ENCODE data around the gene COQ8B.
"Not testable (repeated sequence)": the region's sequence is repeated elsewhere in the genome, so short reads cannot be mapped to it uniquely, and the experiment has no call there.

Gene COQ8B

DNA sequence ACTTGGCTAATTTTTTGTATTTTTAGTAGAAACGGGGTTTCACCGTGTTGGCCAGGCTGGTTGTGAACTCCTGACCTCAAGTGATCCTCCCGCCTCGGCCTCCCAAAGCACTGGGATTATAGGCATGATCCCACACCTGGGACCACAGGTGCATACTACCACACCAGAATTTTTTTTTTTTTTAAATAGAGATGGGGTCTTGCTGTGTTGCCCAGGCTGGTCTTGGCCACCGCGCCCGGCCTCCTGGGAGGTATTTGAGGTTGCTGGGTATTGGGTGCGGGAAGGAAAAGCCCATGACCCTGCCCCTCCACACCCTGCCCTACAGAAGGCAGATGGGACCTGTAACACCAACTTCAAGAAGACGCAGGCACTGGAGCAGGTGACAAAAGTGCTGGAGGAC lies 20.0 kb upstream of the COQ8B start:
- Histone ChIP-seq H3K4me1 (ENCODE audit: insufficient read depth, low read length) (no peaks in the 10 kb centered on the region), H3K9me3 (ENCODE audit: control insufficient read depth, insufficient read depth, low read length) (no peaks in the 10 kb centered on the region), H3K36me3 (ENCODE audit: insufficient read depth, low read length) (peaks cover 5% of the 10 kb centered on the region), H3K9ac (ENCODE audit: low read depth, low read length) (no peak overlapping the region)

- Histone ChIP-seq H3K9ac (ENCODE audit: low read depth, low read length) (no peak overlapping the region), H3K36me3 (ENCODE audit: insufficient read depth, low read length) (peaks cover 5% of the 10 kb centered on the region), H3K4me1 (ENCODE audit: insufficient read depth, low read length) (no peaks in the 10 kb centered on the region), H3K9me3 (ENCODE audit: control insufficient read depth, insufficient read depth, low read length) (no peaks in the 10 kb centered on the region)
Observed at GRCh38 chr19:40735013-40735771, 18.5 kb upstream of the COQ8B start.

DNA sequence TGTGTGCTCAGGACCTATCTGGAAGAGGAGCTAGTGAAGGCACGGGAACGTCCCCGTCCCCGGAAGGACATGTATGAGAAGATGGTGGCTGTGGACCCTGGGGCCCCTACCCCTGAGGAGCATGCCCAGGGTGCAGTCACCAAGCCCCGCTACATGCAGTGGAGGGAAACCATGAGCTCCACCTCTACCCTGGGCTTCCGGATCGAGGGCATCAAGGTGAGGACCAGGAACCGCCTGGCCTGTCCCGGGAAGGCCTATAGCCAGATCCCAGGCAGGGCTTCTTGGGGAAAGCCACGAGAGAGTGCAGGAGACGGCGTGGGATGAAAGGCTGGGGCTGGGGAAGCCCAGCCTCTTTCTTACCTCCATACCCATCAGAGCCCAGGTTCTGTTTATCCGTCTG lies 16.5 kb upstream of the COQ8B start:
- peaks cover 5% of the 10 kb centered on the region for H3K36me3 ChIP-seq (ENCODE audit: insufficient read depth, low read length)
- no peaks in the 10 kb centered on the region for H3K4me1 ChIP-seq (ENCODE audit: insufficient read depth, low read length)
- H3K9me3 ChIP-seq (ENCODE audit: control insufficient read depth, insufficient read depth, low read length), result no peaks in the 10 kb centered on the region
- H3K9ac ChIP-seq (ENCODE audit: low read depth, low read length), result no peak overlapping the region

- not testable (repeated sequence) for H3K9ac ChIP-seq (ENCODE audit: low read depth, low read length); H3K4me1 ChIP-seq (ENCODE audit: insufficient read depth, low read length); H3K9me3 ChIP-seq (ENCODE audit: control insufficient read depth, insufficient read depth, low read length)
- H3K36me3 ChIP-seq (ENCODE audit: insufficient read depth, low read length), result peaks cover 10% of the 10 kb centered on the region
Observed at GRCh38 chr19:40732304-40732703, 15.6 kb upstream of the COQ8B start.

GRCh38 chr19:40730065-40730464 lies 13.4 kb upstream of the COQ8B start:
- H3K36me3 ChIP-seq (ENCODE audit: insufficient read depth, low read length); H3K9me3 ChIP-seq (ENCODE audit: control insufficient read depth, insufficient read depth, low read length); H3K4me1 ChIP-seq (ENCODE audit: insufficient read depth, low read length); H3K9ac ChIP-seq (ENCODE audit: low read depth, low read length): not testable (repeated sequence)

DNA sequence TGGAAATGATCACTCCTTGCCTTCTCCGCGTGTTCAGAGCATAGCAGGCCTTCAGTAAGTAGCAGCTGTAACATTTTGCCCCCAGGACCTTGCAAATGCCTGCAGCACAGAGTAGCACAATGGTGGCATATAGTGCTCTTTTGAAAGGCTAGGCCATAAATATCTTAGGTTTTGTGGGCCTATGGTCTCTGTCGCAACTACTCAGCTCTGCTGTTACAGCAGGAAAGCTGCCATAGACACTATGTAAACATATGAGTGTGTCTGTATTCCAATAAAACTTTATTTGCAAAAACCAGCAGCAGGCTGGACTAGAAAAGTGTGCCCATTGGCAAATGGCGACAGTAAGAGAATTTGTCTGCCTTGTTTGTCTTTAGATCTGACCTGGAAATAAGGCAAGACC lies 9.6 kb upstream of the COQ8B start:
- Histone ChIP-seq H3K4me1 (ENCODE audit: insufficient read depth, low read length) (no peaks in the 10 kb centered on the region), H3K9ac (ENCODE audit: low read depth, low read length) (no peak overlapping the region), H3K9me3 (ENCODE audit: control insufficient read depth, insufficient read depth, low read length) (no peaks in the 10 kb centered on the region), H3K36me3 (ENCODE audit: insufficient read depth, low read length) (peaks cover 5% of the 10 kb centered on the region)

DNA sequence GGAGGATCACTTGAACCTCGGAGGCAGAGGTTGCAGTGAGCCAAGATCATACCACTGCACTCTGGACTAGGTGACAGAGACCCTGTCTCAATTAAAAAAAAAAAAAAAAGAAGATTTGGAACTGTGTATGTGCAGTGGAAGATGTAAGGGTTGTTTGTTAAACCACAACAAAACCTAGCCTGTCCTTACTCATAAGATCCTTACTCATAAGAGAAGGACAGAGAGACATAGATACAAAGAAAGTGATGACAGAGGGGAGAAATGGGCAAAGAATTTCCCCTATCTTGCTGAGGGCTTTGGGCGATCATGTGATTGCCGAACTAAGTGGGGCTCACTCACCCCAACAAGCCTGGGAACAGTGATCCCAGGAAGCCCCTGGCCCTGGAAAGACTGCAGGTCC lies 8.2 kb upstream of the COQ8B start:
- H3K4me1 ChIP-seq (ENCODE audit: insufficient read depth, low read length), result no peaks in the 10 kb centered on the region
- no peak overlapping the region for H3K9ac ChIP-seq (ENCODE audit: low read depth, low read length)
- H3K9me3 ChIP-seq (ENCODE audit: control insufficient read depth, insufficient read depth, low read length), result no peaks in the 10 kb centered on the region
- peaks cover 5% of the 10 kb centered on the region for H3K36me3 ChIP-seq (ENCODE audit: insufficient read depth, low read length)

DNA sequence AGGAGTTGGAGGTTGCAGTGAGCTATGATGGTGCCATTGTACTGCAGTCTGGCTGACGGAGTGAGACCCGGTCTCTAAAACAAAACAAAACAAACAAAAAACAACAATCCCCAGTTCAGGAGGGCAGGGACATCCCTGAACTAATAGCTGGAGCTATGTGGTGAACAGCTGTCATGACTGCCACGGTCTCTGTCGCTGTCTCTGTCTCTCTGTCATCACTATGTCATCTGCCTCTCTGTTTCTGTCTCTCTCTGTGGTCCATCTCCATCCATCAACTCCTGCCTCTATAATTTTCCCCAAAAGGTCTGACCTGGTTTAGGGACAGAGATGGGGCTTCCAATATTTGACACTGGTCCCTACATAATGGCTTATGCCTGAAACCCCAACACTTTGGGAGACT lies 7.6 kb upstream of the COQ8B start:
- Histone ChIP-seq H3K36me3 (ENCODE audit: insufficient read depth, low read length) (peaks cover 5% of the 10 kb centered on the region), H3K9ac (ENCODE audit: low read depth, low read length) (no peak overlapping the region), H3K4me1 (ENCODE audit: insufficient read depth, low read length) (no peaks in the 10 kb centered on the region), H3K9me3 (ENCODE audit: control insufficient read depth, insufficient read depth, low read length) (no peaks in the 10 kb centered on the region)

DNA sequence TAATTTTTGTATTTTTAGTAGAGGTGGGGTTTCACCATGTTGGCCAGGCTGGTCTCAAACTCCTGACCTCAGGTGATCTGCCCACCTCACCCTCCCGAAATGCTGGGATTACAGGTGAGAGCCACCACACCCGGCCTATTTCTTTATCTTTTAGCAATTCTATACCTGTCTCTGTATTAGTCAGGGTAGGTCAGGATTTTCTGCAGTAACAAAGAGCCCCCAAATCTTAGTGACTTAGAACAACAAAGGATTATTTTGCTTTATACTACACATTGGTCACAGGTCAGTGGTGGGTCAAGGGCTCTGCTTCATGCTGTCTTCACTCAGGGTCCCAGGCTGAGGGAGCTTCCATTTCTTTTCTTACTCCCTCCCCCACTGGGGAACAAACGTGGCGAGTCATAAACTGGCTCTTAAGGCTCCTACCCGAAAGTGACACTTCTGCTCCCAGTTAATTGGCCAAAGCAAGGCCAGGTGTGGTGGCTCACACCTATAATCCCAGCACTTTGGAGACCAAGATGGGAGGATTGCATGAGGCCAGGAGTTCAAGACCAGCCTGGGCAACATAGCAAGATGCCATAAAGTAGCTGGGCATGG lies 7.1 kb upstream of the COQ8B start:
- Histone ChIP-seq H3K9me3 (ENCODE audit: control insufficient read depth, insufficient read depth, low read length) (no peaks in the 10 kb centered on the region), H3K4me1 (ENCODE audit: insufficient read depth, low read length) (no peaks in the 10 kb centered on the region), H3K36me3 (ENCODE audit: insufficient read depth, low read length) (peaks cover 5% of the 10 kb centered on the region), H3K9ac (ENCODE audit: low read depth, low read length) (no peak overlapping the region)

- H3K9ac ChIP-seq (ENCODE audit: low read depth, low read length), result no peak overlapping the region
- H3K9me3 ChIP-seq (ENCODE audit: control insufficient read depth, insufficient read depth, low read length), result no peaks in the 10 kb centered on the region
- no peaks in the 10 kb centered on the region; the same call in 1 of the 2 replicates for H3K36me3 ChIP-seq (ENCODE audit: insufficient read depth, low read length)
- no peaks in the 10 kb centered on the region for H3K4me1 ChIP-seq (ENCODE audit: insufficient read depth, low read length)
Observed at GRCh38 chr19:40721936-40722661, 5.4 kb upstream of the COQ8B start.

DNA sequence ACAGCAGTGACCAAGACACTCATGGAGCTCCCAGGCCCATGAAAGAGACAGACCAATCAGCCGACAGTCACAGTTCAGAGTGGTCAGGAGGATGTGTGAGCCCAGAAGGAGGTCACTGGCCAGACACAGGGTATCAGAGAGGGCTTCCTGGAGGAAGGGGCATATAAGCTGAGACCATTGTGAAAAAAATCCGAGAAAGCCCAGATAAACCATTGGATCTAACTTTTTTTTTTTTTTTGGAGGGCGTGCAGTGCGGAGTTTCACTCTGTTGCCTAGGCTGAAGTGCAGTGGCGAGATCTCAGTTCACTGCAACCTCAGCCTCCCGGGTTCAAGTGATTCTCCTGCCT lies 4.4 kb upstream of the COQ8B start:
- no peak overlapping the region for H3K9ac ChIP-seq (ENCODE audit: low read depth, low read length)
- H3K36me3 ChIP-seq (ENCODE audit: insufficient read depth, low read length), result no peaks in the 10 kb centered on the region; the same call in 1 of the 2 replicates
- no peaks in the 10 kb centered on the region for H3K9me3 ChIP-seq (ENCODE audit: control insufficient read depth, insufficient read depth, low read length)
- H3K4me1 ChIP-seq (ENCODE audit: insufficient read depth, low read length), result no peaks in the 10 kb centered on the region

- Histone ChIP-seq H3K4me1 (ENCODE audit: insufficient read depth, low read length) (no peaks in the 10 kb centered on the region; the same call in 1 of the 2 replicates), H3K36me3 (ENCODE audit: insufficient read depth, low read length) (no peaks in the 10 kb centered on the region; the same call in 1 of the 2 replicates), H3K9me3 (ENCODE audit: control insufficient read depth, insufficient read depth, low read length) (no peaks in the 10 kb centered on the region), H3K9ac (ENCODE audit: low read depth, low read length) (peak overlapping the region; percentile 94; the same call in 1 of the 2 replicates)
Observed at GRCh38 chr19:40719414-40719894, 2.8 kb upstream of the COQ8B start.

DNA sequence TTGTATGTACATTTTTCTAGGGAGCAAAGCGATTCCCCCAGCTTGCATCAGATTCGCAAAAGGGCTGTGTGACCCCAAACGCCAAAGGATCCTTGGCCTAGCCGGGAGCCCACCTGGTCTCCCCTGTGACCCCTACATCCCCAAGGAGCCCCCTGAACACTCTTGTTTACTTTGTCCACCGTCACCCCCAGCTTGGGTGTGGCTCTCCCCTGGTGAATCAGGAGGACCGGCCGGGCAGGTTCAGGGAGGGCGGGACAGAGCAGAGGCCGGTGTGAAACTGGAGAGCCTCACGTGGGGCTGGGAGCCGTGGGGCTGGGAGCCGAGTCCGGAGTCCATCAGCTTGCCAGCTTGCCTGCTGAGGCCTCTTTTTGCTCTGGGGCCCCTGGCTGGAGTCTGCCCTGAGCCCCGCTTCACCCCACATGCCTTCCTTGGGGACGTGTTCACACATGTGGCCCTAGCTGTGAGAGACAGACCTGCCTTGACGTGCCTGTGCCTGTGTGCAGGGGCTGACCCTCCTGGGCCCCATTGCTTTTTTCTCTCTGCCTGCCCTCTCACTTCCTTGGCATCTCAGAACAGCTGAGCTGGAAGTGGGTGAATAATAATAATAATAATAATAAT lies 2.2 kb upstream of the COQ8B start:
- H3K9me3 ChIP-seq (ENCODE audit: control insufficient read depth, insufficient read depth, low read length), result no peaks in the 10 kb centered on the region
- H3K36me3 ChIP-seq (ENCODE audit: insufficient read depth, low read length), result no peaks in the 10 kb centered on the region; the same call in 1 of the 2 replicates
- H3K4me1 ChIP-seq (ENCODE audit: insufficient read depth, low read length), result no peaks in the 10 kb centered on the region; the same call in 1 of the 2 replicates
- peak overlapping the region; percentile 94 for H3K9ac ChIP-seq (ENCODE audit: low read depth, low read length)
